Measurements from ENCODE around the gene SCYL1. TPM values are rescaled to one million over a fixed set of nuclear protein-coding genes. Genes with fewer than 3 reads are reported as not detected.
A peak's percentile ranks its signal among the peaks of the same experiment; 100 is the strongest.

The SCYL1 gene
- total RNA-seq, 1 donor from 2014 or later = 16.9 TPM

DNA sequence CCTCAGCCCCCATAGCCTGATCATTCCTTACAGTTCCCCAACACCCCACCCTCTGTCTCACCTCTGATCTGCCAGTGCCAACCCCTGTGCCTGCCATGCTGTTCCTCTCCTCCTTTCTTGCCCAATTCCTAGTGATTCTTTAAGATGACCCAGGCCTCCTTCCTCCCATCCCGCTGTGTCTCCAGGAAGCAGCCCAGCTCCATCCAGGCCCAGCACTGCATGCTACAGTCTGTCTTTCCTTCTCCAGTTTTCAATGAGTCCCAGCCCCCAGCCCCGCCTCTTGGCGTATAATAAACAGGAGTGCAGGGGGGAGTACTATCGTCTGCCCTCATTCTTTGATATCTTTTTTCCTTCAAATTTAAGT lies 21.0 kb downstream of the SCYL1 start:
- Mint-ChIP-seq H3K27me3 (ENCODE audit: insufficient read depth, low read depth) (peaks cover 29% of the 10 kb centered on the region), H3K9me3 (no peaks in the 10 kb centered on the region), H3K36me3 (peaks cover 5% of the 10 kb centered on the region), H3K27ac (no peak overlapping the region), H3K4me3 (peak overlapping the region; percentile 73), H3K4me1 (peaks cover 25% of the 10 kb centered on the region)
- H3K4me3 ChIP-seq = peak overlapping the region; percentile 44
- peaks cover 4% of the 10 kb centered on the region for H3K4me1 ChIP-seq
- no peak for DNase-seq (ENCODE audit: low spot score)
- no peaks in the 10 kb centered on the region for H3K36me3 ChIP-seq
- H3K9me3 ChIP-seq (ENCODE audit: low read depth) = no peaks in the 10 kb centered on the region
- no peak overlapping the region for H3K9ac ChIP-seq
- peaks cover 97% of the 10 kb centered on the region for H3K27me3 ChIP-seq
- no peaks in the 10 kb centered on the region for H3K79me2 ChIP-seq (ENCODE audit: low read depth)
- peaks cover 12% of the 10 kb centered on the region for H3F3A ChIP-seq (ENCODE audit: low read depth)
- H3K27ac ChIP-seq = no peak overlapping the region
- H3K4me2 ChIP-seq = peak overlapping the region; percentile 81
- H2AFZ ChIP-seq (replicated peaks) = no peak overlapping the region
- peaks cover 23% of the 10 kb centered on the region for H4K20me1 ChIP-seq (ENCODE audit: low read depth)
- TF ChIP-seq, protein P1, sequence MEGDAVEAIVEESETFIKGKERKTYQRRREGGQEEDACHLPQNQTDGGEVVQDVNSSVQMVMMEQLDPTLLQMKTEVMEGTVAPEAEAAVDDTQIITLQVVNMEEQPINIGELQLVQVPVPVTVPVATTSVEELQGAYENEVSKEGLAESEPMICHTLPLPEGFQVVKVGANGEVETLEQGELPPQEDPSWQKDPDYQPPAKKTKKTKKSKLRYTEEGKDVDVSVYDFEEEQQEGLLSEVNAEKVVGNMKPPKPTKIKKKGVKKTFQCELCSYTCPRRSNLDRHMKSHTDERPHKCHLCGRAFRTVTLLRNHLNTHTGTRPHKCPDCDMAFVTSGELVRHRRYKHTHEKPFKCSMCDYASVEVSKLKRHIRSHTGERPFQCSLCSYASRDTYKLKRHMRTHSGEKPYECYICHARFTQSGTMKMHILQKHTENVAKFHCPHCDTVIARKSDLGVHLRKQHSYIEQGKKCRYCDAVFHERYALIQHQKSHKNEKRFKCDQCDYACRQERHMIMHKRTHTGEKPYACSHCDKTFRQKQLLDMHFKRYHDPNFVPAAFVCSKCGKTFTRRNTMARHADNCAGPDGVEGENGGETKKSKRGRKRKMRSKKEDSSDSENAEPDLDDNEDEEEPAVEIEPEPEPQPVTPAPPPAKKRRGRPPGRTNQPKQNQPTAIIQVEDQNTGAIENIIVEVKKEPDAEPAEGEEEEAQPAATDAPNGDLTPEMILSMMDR (IDR thresholded peaks at IDR 0.05) = no peak
- no peak for TF ChIP-seq EZH2phosphoT487 (IDR thresholded peaks at IDR 0.05)
- no peak for TF ChIP-seq EZH2 (IDR thresholded peaks at IDR 0.05)

DNA sequence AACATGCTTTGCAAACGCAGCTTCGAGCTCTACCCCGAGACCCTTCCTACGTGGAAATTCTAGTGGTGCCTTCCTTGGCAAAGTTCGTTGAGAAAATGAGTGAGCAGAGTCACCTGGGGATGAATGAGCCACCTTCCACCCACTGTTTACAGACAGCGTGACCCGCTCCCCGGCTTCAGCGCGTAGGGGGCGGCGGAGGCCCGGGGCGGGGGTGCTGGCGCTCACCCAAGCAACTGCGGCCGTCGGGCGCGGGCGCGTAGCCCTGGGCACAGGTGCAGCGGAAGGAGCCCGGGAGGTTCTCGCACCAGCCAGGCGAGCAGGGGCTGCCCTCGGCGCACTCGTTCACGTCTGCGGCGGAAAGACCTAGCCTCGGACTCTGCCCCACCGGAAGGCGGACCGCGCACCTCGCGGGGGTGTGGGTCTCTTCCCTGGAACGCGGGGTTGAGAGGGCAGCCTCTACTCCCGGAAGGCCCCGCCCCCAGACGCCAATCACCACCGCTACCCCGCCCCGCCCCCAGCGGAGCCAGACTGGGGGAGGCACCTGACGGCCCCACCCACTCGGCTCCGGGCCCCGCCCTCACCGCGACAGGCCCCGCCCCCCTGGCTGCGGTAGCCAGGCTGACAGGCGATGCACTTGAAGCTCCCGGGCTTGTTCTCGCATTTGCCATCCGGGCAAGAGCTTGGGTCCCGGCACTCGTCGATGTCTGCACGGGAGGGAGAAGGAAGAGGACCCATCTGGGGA lies 21.5 kb downstream of the SCYL1 start:
- H3F3A ChIP-seq (ENCODE audit: low read depth) = peaks cover 17% of the 10 kb centered on the region
- H3K4me1 ChIP-seq = peaks cover 4% of the 10 kb centered on the region
- H3K9me3 ChIP-seq (ENCODE audit: low read depth) = no peaks in the 10 kb centered on the region
- peak; percentile 94 for DNase-seq (ENCODE audit: low spot score)
- peak overlapping the region; percentile 43 for H2AFZ ChIP-seq (replicated peaks)
- H3K79me2 ChIP-seq (ENCODE audit: low read depth) = no peaks in the 10 kb centered on the region
- no peak overlapping the region for H3K27ac Mint-ChIP-seq
- TF ChIP-seq EZH2phosphoT487 (IDR thresholded peaks at IDR 0.05) = peak; percentile 52
- peak; percentile 61 for TF ChIP-seq EZH2 (IDR thresholded peaks at IDR 0.05)
- TF ChIP-seq, protein P1 (IDR thresholded peaks at IDR 0.05) = no peak
- no peaks in the 10 kb centered on the region for H3K9me3 Mint-ChIP-seq
- H3K4me3 ChIP-seq = peak overlapping the region; percentile 44
- peaks cover 29% of the 10 kb centered on the region for H3K27me3 Mint-ChIP-seq (ENCODE audit: insufficient read depth, low read depth)
- H3K36me3 Mint-ChIP-seq = peaks cover 5% of the 10 kb centered on the region
- peaks cover 97% of the 10 kb centered on the region for H3K27me3 ChIP-seq
- H3K4me3 Mint-ChIP-seq = peak overlapping the region; percentile 74
- H3K27ac ChIP-seq = no peak overlapping the region
- no peak overlapping the region for H3K9ac ChIP-seq
- H4K20me1 ChIP-seq (ENCODE audit: low read depth) = peaks cover 26% of the 10 kb centered on the region
- H3K4me2 ChIP-seq = peak overlapping the region; percentile 81
- H3K36me3 ChIP-seq = no peaks in the 10 kb centered on the region
- peaks cover 28% of the 10 kb centered on the region for H3K4me1 Mint-ChIP-seq

DNA sequence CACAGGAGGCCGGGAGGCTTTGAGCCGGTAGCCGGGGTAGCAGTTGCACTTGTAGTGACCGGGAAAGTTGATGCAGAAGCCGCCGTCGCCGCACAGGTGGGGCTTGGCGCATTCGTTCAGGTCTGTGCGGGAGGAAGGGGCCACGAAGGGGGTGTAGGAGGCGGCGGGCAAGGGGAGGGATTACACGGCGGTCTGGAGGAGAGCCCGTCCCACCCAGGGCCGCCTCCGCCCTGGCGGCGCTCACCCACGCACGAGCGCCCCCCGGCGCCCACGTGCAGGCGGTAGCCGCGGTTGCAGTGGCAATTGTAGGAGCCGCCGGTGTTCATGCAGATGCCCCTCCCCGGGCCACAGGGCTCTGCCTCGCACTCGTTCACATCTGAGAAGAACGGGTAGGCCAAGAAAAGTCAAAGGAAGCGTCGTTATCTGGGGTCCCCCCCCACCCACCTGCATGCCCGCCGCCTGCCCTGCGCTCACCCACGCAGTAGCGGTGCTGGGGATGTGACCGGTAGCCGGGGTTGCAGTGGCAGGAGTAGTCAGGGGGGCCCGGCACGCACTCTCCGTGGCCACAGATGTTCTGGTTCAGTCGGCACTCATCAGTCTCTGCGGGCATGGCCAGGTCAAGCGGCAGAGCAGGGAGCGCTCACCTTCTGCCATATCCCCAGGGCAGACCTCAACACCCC lies 22.7 kb downstream of the SCYL1 start:
- H3K36me3 ChIP-seq = no peaks in the 10 kb centered on the region
- H3K27ac Mint-ChIP-seq = no peak overlapping the region

More for the DNA sequence above, 22.7 kb downstream of the SCYL1 start:
- Mint-ChIP-seq H3K4me1 (peaks cover 35% of the 10 kb centered on the region), H3K4me3 (peak overlapping the region; percentile 61), H3K9me3 (no peaks in the 10 kb centered on the region), H3K27me3 (ENCODE audit: insufficient read depth, low read depth) (peaks cover 32% of the 10 kb centered on the region), H3K36me3 (peaks cover 9% of the 10 kb centered on the region)
- peaks cover 35% of the 10 kb centered on the region for H4K20me1 ChIP-seq (ENCODE audit: low read depth)
- no peak overlapping the region for H3K9ac ChIP-seq
- H2AFZ ChIP-seq (replicated peaks) = no peak overlapping the region
- no peak overlapping the region for H3K4me3 ChIP-seq
- peaks cover 98% of the 10 kb centered on the region for H3K27me3 ChIP-seq
- DNase-seq (ENCODE audit: low spot score) = no peak
- peaks cover 4% of the 10 kb centered on the region for H3K4me1 ChIP-seq
- no peaks in the 10 kb centered on the region for H3K79me2 ChIP-seq (ENCODE audit: low read depth)
- H3K9me3 ChIP-seq (ENCODE audit: low read depth) = no peaks in the 10 kb centered on the region
- TF ChIP-seq EZH2 (IDR thresholded peaks at IDR 0.05) (peak; percentile 67), EZH2phosphoT487 (IDR thresholded peaks at IDR 0.05) (peak; percentile 36)
- TF ChIP-seq, protein P1 (IDR thresholded peaks at IDR 0.05) = peak; percentile 45
- H3K27ac ChIP-seq = no peak overlapping the region
- peaks cover 29% of the 10 kb centered on the region for H3F3A ChIP-seq (ENCODE audit: low read depth)
- H3K4me2 ChIP-seq = no peak overlapping the region

All from neural progenitor cell (in vitro differentiated cells).